Muscle layer of colon (tissue), 2 donors: ENCODE measurements around the gene CCRL2.

Source experiments
- H3K27ac ChIP-seq: one replicate; pipeline ENCODE4 v1.7.0; 2013; ENCODE audit warnings: low read depth, mild to moderate bottlenecking, low read length, moderate library complexity
- H3K27me3 ChIP-seq, 2 donors: one replicate each; pipeline ENCODE4 v1.7.0; 2013; ENCODE audit warnings: low read length in 2 of 2, mild to moderate bottlenecking in 2 of 2; ENCODE audit not compliant: insufficient read depth in 2 of 2, control insufficient read depth in 1 of 2
- H3K36me3 ChIP-seq: one replicate; pipeline ENCODE4 v1.7.0; 2013; ENCODE audit warnings: mild to moderate bottlenecking, low read length; ENCODE audit not compliant: insufficient read depth
- H3K4me1 ChIP-seq: one replicate; pipeline ENCODE4 v1.7.0; 2013; ENCODE audit warnings: mild to moderate bottlenecking, low read length; ENCODE audit not compliant: insufficient read depth
- H3K4me3 ChIP-seq, 2 donors: one replicate each; pipeline ENCODE4 v1.7.0; 2013; ENCODE audit warnings: low read length in 2 of 2, low read depth in 1 of 2, mild to moderate bottlenecking in 1 of 2, moderate library complexity in 1 of 2
- H3K9ac ChIP-seq: one replicate; pipeline ENCODE4 v1.7.0; 2013; ENCODE audit warnings: low read length
- H3K9me3 ChIP-seq: one replicate; pipeline ENCODE4 v1.7.0; 2013; ENCODE audit warnings: mild to moderate bottlenecking, low read length
- donor health status: abdominal sarcoma.
- donor health status: Adenocarcinoma of cecum.

The CCRL2 gene

GRCh38 chr3:46409739-46410489 lies 2.9 kb downstream of the CCRL2 start:
- H3K4me1 ChIP-seq = no peaks in the 10 kb centered on the region

GRCh38 chr3:46410669-46411068 lies 3.6 kb downstream of the CCRL2 start:
- H3K4me3 ChIP-seq = no peak overlapping the region
- no peak overlapping the region for H3K9ac ChIP-seq
- H3K27me3 ChIP-seq = no peaks in the 10 kb centered on the region
- H3K27ac ChIP-seq = no peak overlapping the region
- H3K36me3 ChIP-seq = no peaks in the 10 kb centered on the region
- H3K9me3 ChIP-seq = no peaks in the 10 kb centered on the region
- H3K4me1 ChIP-seq = no peaks in the 10 kb centered on the region

More at GRCh38 chr3:46409739-46410489, 2.9 kb downstream of the CCRL2 start:
- Histone ChIP-seq H3K9ac (no peak overlapping the region), H3K9me3 (no peaks in the 10 kb centered on the region), H3K27ac (no peak overlapping the region), H3K36me3 (no peaks in the 10 kb centered on the region), H3K27me3 (no peaks in the 10 kb centered on the region), H3K4me3 (no peak overlapping the region)

GRCh38 chr3:46411271-46411670 lies 4.2 kb downstream of the CCRL2 start:
- Histone ChIP-seq H3K9me3 (no peaks in the 10 kb centered on the region), H3K27me3 (no peaks in the 10 kb centered on the region), H3K4me3 (no peak overlapping the region), H3K9ac (no peak overlapping the region), H3K36me3 (no peaks in the 10 kb centered on the region), H3K4me1 (no peaks in the 10 kb centered on the region), H3K27ac (no peak overlapping the region)

GRCh38 chr3:46412786-46413298 lies 5.8 kb downstream of the CCRL2 start:
- no peak overlapping the region for H3K27ac ChIP-seq
- no peaks in the 10 kb centered on the region for H3K27me3 ChIP-seq
- H3K36me3 ChIP-seq = no peaks in the 10 kb centered on the region
- H3K9ac ChIP-seq = no peak overlapping the region
- no peak overlapping the region for H3K4me3 ChIP-seq
- H3K9me3 ChIP-seq = no peaks in the 10 kb centered on the region
- no peaks in the 10 kb centered on the region for H3K4me1 ChIP-seq

- Histone ChIP-seq H3K4me1 (no peaks in the 10 kb centered on the region), H3K9ac (no peak overlapping the region), H3K9me3 (no peaks in the 10 kb centered on the region), H3K27me3 (no peaks in the 10 kb centered on the region), H3K27ac (no peak overlapping the region), H3K36me3 (no peaks in the 10 kb centered on the region), H3K4me3 (no peak overlapping the region)
Measured at GRCh38 chr3:46413951-46414350, 6.9 kb downstream of the CCRL2 start.

GRCh38 chr3:46414739-46415138 lies 7.7 kb downstream of the CCRL2 start:
- Histone ChIP-seq H3K9me3 (no peaks in the 10 kb centered on the region), H3K9ac (no peak overlapping the region), H3K4me3 (no peak overlapping the region), H3K4me1 (no peaks in the 10 kb centered on the region), H3K36me3 (no peaks in the 10 kb centered on the region), H3K27ac (no peak overlapping the region), H3K27me3 (no peaks in the 10 kb centered on the region)

GRCh38 chr3:46416125-46416810 lies 9.2 kb downstream of the CCRL2 start:
- H3K9ac ChIP-seq = no peak overlapping the region
- no peaks in the 10 kb centered on the region for H3K4me1 ChIP-seq
- H3K36me3 ChIP-seq = no peaks in the 10 kb centered on the region
- H3K4me3 ChIP-seq = no peak overlapping the region
- no peaks in the 10 kb centered on the region for H3K27me3 ChIP-seq
- H3K27ac ChIP-seq = no peak overlapping the region
- no peaks in the 10 kb centered on the region for H3K9me3 ChIP-seq

GRCh38 chr3:46416811-46417510 lies 9.9 kb downstream of the CCRL2 start:
- no peaks in the 10 kb centered on the region for H3K36me3 ChIP-seq
- no peaks in the 10 kb centered on the region for H3K4me1 ChIP-seq
- no peaks in the 10 kb centered on the region for H3K9me3 ChIP-seq
- no peak overlapping the region for H3K9ac ChIP-seq
- H3K4me3 ChIP-seq = no peak overlapping the region
- H3K27ac ChIP-seq = no peak overlapping the region
- H3K27me3 ChIP-seq = no peaks in the 10 kb centered on the region

- Histone ChIP-seq H3K9ac (no peak overlapping the region), H3K27ac (no peak overlapping the region), H3K4me1 (no peaks in the 10 kb centered on the region), H3K9me3 (no peaks in the 10 kb centered on the region), H3K27me3 (no peaks in the 10 kb centered on the region), H3K4me3 (no peak overlapping the region), H3K36me3 (no peaks in the 10 kb centered on the region)
Measured at GRCh38 chr3:46417841-46418611, 11.0 kb downstream of the CCRL2 start.

- Histone ChIP-seq H3K4me1 (no peaks in the 10 kb centered on the region), H3K4me3 (no peak overlapping the region), H3K9ac (no peak overlapping the region), H3K27me3 (no peaks in the 10 kb centered on the region), H3K27ac (no peak overlapping the region), H3K36me3 (no peaks in the 10 kb centered on the region), H3K9me3 (no peaks in the 10 kb centered on the region)
Measured at GRCh38 chr3:46419816-46420215, 12.8 kb downstream of the CCRL2 start.

GRCh38 chr3:46420931-46421330 lies 13.9 kb downstream of the CCRL2 start:
- Histone ChIP-seq H3K27ac (no peak overlapping the region), H3K9ac (no peak overlapping the region), H3K27me3 (no peaks in the 10 kb centered on the region), H3K4me3 (no peak overlapping the region), H3K36me3 (no peaks in the 10 kb centered on the region), H3K4me1 (no peaks in the 10 kb centered on the region), H3K9me3 (no peaks in the 10 kb centered on the region)
